T-helper 22 cell (primary cell): ENCODE data around the gene FLG.
A peak's percentile ranks its signal among the peaks of the same experiment; 100 is the strongest.
"Not testable (repeated sequence)": the region's sequence is repeated elsewhere in the genome, so short reads cannot be mapped to it uniquely, and the experiment has no call there.

Experiments used
- DNase-seq: peaks from one replicate; pipeline ENCODE4 v3.0.0-alpha.2; 2020; ENCODE audit warnings: low read depth

Gene FLG

DNA sequence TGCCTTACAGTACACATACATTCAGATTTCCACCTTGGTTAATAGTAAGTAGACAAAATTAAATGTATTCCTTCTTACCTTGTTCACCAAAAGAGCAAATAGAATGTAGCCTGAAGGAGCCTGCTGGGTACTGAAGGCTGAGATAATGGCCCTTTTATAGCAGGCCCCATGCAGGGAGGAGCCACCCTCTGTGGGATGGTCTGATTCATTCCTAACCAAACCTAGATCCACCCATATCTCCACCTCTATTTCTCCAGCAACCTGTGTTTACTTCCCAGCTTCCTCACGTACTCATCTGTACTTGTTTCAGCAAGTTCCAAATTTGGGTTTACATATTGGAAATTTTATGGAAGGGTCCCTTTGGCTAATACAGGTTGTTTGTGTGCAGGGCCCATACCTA is at the start of gene FLG:
TSS of gene FLG (minus strand) at position 129 of the 400 bp plus-strand sequence. CDS start 9,783 bp downstream, outside the sequence.
- DNase-seq, result no peak

DNA sequence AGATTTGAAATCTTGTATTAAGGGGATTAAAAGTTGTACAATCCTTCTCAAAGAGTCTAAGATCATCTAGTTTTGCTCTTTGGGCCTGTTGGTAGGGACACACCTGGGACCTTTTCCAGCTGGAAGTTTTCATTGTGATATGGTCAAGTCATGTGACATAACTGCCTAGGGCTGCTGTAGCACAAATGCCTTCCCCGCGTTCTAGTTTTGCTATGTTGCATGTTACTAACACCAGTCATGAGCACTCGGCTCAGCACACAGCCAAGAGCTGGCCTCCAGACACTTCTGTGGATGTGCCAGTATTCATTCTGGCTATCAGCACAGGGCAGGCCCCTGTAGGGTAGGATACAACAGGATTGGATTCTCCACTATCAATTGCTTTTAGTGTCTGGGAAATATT is 49.4 kb upstream of the FLG start:
- DNase-seq, result no peak

DNA sequence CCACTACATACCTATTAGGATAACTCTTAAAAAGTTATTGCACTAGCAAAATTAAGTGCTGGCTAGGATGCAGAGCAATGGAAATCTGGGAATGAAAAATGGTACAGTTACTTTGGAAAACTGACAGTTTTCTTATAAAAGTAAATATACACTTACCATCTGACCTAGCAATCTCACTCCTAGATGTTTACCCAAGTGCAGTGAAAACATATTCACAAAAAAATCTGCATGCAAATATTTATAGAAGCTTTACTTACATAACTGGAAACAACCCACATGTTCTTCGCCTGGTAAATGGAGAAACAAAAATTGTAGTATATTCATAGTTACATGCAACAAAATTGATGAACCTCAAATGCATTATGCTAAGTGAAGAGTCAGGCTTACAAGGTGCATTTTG is 47.6 kb upstream of the FLG start:
- no peak for DNase-seq

DNA sequence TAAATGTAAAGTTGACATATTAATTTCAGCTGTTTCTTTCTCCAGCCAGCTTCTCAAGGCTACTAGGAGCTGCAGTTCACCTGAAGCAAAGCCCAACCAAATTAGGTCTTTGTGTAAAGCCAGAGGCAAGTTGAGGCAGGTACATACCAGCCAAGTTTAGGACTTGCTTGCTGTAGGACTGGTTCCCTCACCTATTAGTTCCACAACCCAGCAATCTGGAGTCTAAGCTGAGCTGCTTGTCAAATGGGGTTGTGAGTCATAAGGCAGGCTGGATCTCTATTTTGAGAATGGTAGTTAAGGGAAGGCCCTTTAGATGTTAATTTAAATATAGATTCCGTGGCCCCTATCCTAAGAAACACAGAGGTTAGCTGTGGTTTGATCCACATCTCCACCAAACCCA is 42.4 kb upstream of the FLG start:
- no peak for DNase-seq

DNA sequence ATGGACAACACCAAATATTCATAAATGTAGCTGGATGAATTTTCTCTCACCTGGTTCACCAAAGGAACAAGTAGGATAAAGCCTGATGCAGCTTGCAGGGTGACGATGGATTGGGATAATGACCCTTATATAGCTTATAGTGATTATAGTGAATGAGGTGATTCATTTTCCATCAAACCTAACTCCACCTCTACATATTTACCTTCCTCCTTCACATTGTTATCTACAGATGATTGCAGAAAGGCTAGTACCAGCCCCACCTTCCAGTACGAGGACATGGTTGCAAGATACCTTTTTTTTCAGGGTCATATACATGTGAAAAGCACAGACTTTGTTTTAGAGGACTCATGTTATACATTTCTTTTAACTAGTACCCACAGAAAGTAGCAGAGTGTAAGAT is 34.9 kb upstream of the FLG start, which contains the start of gene FLG2:
TSS of gene FLG2 (minus strand) at position 101 of the 400 bp plus-strand sequence. CDS start 1,122 bp downstream, outside the sequence.
- no peak for DNase-seq

DNA sequence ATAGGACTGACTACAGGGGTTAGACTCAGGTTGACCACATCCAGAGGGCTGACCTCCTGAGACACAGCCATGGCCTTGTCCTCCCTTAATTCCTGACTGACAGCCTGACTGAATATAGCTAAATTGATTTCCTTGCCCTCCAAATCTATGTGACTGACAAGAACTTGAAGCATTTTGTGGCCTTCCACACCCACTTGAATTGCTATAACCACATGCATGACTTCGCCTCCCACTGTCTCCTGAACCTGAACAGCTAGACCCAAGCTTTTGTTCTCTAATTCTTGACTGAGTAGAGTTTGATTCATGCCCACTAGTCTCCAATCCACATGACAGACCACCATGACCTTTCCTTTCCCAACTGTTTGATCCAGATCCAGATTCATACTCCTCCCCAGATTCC is 31.7 kb upstream of the FLG start:
- DNase-seq, result no peak

DNA sequence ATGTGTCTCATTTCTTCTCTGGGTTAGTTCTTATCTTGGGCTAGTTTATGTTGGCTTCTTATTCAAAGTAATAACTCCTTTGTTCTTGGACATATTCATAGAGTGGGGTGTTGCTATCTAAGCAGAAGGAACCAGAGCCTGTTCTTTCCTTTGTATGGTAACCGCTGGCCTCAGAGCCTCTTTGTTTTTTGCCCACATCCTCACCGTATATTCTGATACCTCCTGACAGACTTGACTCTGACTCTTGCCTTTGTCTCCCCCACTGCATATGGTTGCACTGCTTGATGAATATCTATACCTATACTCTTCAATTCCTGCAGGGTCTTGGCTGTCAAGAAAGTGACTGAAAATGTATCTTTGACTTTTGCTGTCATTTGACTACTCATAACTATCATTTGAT is 24.6 kb upstream of the FLG start:
- no peak for DNase-seq

DNA sequence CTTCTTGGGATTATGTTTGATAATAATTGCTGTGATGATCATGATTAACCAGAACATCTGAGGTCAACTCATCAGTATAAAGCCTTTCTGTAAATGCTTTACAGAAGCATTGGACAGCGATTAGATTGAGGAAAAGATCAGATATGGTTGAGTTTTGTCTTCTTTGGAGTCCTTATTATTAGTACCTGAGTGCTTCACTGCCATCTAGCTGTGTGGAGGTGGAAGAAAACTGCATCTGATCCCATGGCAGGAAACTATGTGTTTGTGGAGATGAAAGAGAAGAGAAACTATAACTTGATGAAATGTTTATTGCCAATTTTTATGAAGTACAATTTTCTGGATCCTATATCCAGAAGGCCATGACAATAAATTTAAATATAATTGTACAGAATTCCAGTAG is 23.4 kb upstream of the FLG start:
- no peak for DNase-seq

DNA sequence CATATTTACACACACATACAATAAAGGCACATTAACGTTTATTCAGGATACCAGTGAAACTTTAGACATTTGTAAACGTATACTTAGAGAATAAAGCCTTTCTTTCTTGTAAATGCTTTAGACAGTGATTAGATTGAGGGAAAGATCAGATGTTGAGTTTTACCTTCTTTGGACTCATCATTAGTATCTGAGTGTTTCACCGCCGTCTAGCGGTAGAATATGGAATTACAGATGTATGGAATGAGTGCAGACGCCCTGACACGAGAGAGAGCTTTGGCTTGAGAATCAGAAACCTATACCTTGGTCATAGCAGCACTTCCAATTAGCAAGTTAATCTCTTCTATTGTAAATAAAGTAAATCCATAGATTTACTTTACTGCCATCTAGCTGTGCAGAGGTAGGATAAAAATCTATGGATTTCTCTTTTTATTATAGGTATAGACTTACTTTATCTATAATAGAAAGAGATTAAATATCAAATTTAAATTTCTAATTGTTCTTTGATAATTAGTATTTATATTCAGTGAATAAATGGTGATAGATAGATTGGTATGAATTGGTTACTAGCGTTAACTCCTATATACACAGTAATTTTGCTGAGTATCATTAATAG is 22.2 kb upstream of the FLG start:
- peak; percentile 2 for DNase-seq

DNA sequence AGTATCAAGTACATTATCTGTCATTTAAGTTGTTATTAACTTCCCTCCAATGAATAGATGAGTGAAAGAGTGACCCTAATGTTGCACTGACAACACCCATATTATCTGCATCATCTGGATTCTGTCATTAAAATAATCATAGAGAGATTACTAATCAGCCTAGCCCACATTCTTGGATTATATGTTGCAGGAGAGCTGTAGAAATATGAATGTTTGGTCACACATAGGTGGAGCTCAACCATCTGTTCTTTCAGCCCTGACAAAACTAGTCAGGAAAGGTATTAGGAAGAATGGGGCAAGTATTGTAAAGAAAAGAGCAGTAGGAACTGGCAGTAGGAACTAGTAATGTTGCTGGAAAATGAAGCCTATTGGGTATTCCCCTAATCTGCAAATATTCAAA is 19.4 kb upstream of the FLG start:
- DNase-seq, result no peak

DNA sequence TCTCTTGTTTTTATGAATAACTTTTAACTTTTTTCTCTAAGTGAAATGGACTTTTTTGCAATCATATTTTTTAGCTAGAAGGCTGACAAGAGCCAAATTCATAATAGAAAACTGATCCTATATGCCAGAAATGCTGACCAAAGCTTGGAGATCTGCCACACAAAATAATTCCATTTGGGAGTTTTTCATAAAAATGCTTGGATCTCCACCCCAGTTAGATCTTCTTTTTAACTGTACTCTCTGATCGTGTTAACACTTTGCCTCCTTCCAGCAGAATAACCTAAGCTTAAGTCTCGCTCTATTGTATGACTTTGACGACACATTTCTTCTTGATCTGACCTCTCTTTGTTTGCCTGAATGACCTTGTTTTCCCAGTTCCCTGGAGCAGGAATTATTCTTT is 18.0 kb upstream of the FLG start:
- no peak for DNase-seq

DNA sequence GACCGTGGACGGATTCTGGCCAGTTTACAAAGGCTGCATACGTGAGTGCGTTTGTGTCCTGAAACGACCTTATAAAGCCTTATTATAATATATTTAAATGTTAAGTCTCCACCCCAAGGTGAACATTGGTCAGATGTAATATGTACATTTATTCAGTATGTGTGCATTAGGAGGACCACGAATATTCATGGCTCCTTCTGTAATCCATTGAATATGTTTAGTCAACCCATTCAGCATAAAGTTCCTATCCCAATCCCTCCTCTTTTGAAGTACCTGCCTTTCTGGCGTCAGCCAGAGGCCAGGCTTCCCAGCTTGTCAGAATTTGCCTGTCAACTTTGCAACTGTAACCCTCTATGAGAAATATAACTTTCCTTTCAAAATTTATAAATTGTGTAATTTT is 10.4 kb upstream of the FLG start:
- no peak for DNase-seq

DNA sequence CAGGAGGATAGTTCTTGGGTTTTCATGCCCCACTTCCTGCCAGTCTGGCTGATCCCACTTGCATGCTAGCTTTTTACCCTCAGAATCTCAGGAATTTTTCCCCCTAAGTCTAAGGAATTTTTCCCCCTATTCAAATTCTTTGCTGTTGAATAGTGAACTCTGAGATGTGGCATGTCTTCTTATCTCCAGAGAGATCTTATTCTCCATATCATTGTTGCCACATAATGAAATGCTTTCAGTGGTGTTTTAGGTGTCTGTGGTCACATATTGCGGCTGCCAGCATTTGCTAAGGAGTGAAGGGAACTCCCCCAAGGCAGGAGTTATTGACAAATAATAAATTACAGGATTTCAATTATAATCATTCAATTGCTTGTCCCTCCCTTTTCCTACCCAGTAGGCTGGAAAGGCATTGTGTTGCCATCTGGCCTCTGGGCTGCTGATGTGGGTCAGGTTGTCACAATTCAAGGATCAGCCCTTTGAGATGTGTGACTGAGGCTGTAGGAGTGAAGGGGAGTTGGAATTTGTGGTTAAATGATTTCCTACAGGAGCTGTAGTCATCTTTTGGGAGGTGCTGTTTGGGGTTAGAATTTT is 3.9 kb upstream of the FLG start:
- no peak for DNase-seq

DNA sequence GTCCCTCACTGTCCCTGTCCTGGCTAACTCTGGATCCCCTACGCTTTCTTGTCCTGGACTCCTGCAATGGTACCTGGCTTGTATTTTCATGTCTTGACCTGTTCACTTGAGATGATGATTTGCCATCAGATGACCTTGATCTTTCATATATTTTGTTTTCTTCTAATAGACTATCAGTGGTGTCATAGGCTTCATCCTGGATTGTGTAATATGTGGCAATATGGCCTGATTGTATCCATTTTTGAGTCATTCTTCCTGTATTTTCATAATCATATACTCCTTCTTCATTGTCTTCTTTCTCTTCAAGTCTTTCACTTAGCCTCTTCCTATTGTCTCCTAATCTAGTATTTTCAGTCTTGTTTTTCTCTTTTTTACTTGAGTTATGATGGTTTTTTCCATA is 11.1 kb downstream of the FLG start:
- DNase-seq, result no peak

DNA sequence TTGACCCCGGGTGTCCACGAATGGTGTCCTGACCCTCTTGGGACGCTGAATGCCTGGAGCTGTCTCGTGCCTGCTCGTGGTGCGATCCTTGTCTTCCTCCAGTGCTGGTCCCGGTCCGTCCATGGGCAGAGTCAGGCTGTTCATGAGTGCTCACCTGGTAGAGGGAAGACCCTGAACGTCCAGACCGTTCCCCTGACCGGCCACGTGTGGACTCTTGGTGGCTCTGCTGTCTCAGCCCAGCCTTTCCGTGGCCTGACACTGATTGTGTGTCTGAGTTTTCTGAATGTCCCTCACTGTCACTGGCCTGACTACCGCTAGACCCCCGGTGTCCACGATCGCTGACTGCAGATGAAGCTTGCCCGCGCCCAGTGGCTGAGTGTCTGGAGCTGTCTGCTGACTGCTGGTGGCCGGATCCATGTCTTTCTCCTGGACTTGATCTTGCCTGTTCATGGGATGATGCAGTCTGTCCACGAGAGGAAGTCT is 11.7 kb downstream of the FLG start:
- DNase-seq, result no peak

DNA sequence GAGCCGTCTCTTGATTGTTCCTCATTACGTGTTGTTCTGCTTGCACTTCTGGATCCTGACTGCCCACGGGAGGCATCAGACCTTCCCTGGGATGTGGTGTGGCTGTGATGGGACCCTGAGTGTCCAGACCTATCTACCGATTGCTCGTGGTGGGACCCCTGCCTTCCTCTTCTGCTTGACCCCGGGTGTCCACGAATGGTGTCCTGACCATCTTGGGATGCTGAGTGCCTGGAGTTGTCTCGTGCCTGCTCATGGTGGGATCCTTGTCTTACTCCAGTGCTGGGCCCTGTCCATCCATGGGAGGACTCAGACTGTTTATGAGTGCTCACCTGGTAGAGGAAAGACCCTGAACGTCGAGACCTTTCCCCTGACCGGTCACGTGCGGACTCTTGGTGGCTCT is 12.9 kb downstream of the FLG start:
- DNase-seq, result not testable (repeated sequence)

DNA sequence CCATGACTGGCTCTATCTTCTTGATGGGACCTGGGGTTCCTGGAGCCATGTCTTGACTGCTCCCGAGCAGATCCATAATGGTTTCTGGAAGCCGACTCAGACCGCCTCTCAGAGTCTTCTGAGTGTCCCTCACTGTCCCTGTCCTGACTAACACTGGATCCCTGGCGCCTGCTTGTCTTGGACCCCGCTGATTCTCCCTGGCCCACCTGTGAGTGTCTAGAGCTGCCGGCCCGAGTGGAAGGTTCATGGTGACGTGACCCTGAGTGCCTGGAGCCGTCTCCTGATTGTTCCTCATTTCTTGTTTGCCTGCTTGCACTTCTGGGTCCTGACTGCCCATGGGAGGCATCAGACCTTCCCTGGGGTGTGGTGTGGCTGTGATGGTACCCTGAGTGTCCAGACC is 15.1 kb downstream of the FLG start:
- no peak for DNase-seq

DNA sequence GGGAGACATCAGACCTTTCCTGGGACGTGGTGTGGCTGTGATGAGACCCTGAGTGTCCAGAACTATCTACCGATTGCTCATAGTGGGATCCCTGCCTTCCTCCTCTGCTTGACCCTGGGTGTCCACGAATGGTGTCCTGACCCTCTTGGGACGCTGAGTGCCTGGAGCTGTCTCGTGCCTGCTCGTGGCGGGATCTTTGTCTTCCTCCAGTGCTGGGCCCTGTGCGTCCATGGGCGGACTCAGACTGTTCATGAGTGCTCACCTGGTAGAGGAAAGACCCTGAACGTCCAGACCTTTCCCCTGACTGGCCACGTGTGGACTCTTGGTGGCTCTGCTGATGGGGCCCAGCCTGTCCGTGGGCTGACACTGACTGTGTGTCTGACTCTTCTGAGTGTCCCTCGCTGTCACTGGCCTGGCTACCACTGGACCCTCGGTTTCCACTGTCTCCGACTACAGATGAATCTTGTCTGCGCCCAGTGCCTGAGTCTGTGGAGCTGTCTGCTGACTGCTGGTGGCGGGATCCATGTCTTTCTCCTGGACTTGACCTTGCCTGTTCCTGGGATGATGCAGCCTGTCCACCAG is 15.6 kb downstream of the FLG start:
- not testable (repeated sequence) for DNase-seq

DNA sequence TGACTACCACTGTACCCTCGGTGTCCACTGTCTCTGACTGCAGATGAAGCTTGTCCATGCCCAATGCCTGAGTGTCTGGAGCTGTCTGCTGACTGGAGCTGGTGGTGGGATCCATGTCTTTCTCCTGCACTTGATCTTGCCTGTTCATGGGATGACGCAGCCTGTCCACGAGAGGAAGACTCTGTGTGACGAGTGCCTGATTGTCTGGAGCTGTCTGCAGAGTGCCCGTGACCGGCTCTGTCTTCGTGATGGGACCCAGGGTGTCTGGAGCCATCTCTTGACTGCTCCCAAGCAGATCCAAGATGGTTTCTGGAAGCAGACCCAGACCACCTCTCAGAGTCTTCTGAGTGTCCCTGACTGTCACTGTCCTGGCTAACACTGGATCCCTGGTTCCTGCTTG is 16.3 kb downstream of the FLG start:
- not testable (repeated sequence) for DNase-seq

DNA sequence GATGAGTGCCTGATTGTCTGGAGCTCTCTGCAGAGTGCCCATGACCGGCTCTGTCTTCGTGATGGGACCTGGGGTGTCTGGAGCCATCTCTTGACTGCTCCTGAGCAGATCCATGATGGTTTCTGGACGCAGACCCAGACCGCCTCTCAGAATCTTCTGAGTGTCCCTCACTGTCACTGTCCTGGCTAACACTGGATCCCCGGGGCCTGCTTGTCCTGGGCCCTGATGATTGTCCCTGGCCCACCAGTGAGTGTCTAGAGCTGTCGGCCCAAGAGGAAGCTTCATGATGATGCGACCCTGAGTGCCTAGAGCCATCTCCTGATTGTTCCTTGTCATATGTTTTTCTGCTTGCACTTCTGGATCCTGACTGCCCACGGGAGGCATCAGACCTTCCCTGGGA is 17.1 kb downstream of the FLG start:
- DNase-seq, result not testable (repeated sequence)

DNA sequence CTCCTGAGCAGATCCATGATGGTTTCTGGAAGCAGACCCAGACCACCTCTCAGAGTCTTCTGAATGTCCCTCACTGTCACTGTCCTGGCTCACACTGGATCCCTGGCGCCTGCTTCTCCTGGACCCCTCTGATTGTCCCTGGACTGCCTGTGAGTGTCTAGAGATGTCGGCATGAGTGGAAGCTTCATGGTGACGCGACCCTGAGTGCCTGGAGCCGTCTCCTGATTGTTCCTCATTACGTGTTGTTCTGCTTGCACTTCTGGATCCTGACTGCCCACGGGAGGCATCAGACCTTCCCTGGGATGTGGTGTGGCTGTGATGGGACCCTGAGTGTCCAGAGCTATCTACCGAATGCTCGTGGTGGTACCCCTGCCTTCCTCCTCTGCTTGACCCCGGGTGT is 18.9 kb downstream of the FLG start:
- DNase-seq, result not testable (repeated sequence)

DNA sequence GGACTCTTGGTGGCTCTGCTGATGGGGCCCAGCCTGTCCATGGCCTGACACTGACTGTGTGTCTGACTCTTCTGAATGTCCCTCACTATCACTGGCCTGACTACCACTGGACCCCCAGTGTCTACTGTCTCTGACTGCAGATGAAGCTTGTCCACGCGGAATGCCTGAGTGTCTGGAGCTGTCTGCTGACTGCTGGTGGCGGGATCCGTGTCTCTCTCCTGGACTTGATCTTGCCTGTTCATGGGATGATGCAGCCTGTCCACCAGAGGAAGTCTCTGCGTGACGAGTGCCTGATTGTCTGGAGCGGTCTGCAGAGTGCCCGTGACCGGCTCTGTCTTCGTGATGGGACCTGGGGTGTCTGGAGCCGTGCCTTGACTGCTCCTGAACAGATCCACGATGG is 20.3 kb downstream of the FLG start:
- DNase-seq, result not testable (repeated sequence)

DNA sequence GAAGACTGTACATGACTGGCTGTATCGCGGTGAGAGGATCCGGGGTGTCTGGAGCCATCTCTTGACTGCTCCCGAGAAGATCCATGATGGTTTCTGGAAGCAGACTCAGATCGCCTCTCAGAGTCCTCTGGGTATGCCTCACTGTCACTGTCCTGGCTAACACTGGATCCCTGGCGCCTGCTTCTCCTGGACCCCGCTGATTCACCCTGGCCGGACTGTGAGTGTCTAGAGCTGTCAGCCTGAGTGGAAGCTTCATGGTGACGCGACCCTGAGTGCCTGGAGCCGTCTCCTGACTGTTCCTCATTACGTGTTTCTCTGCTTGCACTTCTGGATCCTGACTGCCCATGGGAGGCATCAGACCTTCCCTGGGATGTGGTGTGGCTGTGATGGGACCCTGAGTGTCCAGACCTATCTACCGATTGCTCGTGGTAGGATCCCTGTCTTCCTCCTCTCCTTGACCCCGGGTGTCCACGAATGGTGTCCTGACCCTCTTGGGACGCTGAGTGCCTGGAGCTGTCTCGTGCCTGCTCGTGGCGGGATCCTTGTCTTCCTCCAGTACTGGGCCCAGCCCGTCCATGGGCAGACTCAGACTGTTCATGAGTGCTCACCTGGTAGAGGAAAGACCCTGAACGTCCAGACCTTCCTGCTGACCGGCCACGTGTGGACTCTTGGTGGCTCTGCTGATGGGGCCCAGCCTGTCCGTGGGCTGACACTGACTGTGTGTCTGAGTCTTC is 21.7 kb downstream of the FLG start:
- not testable (repeated sequence) for DNase-seq
